Breast epithelium (tissue), 4 donors: ENCODE data around the gene TMEM50B. TPM values are rescaled to one million over a fixed set of nuclear protein-coding genes. Genes with fewer than 3 reads are reported as not detected.

Experiments
- DNase-seq, 2 donors: peaks; one replicate each; pipeline ENCODE4 v3.0.0-alpha.2; 2019; ENCODE audit warnings: low spot score in 2 of 2
- H3K27ac ChIP-seq, 2 donors: fragments of 200-600 bp; sonication (generic) in 1 of 2; one replicate each; pipeline ENCODE4 v1.5.1; 2016 to 2019; ENCODE audit warnings: mild to moderate bottlenecking in 1 of 2
- H3K27me3 ChIP-seq, 2 donors: fragments of 200-600 bp; sonication (generic) in 1 of 2; one replicate each; pipeline versions ENCODE4 v1.5.1 to v1.6.0; 2017 to 2019; ENCODE audit warnings: control low read depth in 1 of 2, mild to moderate bottlenecking in 1 of 2
- H3K36me3 ChIP-seq: fragments of 200-600 bp; one replicate; pipeline ENCODE4 v1.5.1; 2019
- H3K4me1 ChIP-seq, 2 donors: fragments of 200-600 bp; sonication (generic); one replicate each; pipeline ENCODE4 v1.5.1; 2016 to 2019; ENCODE audit warnings: control low read depth in 1 of 2
- H3K4me3 ChIP-seq, 3 donors: fragments of 200-600 bp; sonication (generic); 1 replicate in 2 of 3; 2 replicates in 1 of 3; pipeline ENCODE4 v1.5.1; 2016 to 2019; ENCODE audit warnings: mild to moderate bottlenecking in 3 of 3, moderate library complexity in 2 of 3
- H3K9me3 ChIP-seq, 2 donors: fragments of 200-600 bp; sonication (generic) in 1 of 2; one replicate each; pipeline ENCODE4 v1.5.1; 2016 to 2019; ENCODE audit warnings: control low read depth in 1 of 2
- POLR2A ChIP-seq: fragments of 450-650 bp; IDR thresholded peaks from one replicate; pipeline ENCODE4 v1.6.1; 2016; ENCODE audit warnings: antibody characterized with exemption, mild to moderate bottlenecking, moderate library complexity
- POLR2AphosphoS5 ChIP-seq, 3 donors: sonication (generic); formaldehyde crosslinking; IDR thresholded peaks; one replicate each; pipeline ENCODE4 v1.6.1; 2017; ENCODE audit warnings: antibody characterized with exemption in 3 of 3
- intact Hi-C: fragments of 100-400 bp; cut with DNase I; formaldehyde crosslinking; loops from one replicate; pipeline ENCODE4 v1.15.1; 2023; ENCODE audit warnings: low total_unique reads
- total RNA-seq, 3 donors: library from RNA; depleted of rRNA; stranded (reverse); fragments of >200 nt; gene quantifications; one replicate each; pipeline ENCODE4 v1.1.0, GENCODE V29; 2016
- TF ChIP-seq, protein P1 (sequence below), 3 donors: fragments of 450-650 bp; IDR thresholded peaks; one replicate each; pipeline ENCODE4 v1.5.1; 2016 to 2017; ENCODE audit warnings: antibody characterized with exemption in 3 of 3, mild to moderate bottlenecking in 3 of 3, moderate library complexity in 3 of 3

The TMEM50B gene
- total RNA-seq, 3 donors from 2014 or later, result 88.8 to 92.8 (median 91.8) TPM

DNA sequence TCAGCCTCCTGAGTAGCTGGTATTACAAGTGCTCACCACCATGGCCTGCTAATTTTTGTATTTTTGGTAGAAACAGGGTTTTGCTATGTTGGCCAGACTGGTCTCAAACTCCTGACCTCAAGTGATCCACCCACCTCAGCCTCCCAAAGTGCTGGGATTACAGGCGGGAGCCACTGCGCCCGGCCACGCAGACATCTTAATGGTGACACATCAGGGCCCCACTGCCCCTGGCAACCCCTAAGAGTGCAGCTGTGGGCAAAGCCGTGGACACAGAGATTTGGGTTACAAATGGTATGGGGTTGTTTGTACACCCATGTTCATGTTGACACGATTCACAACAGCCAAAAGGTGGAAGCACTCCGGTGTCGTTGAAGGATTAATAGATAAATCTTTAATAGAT lies 46.8 kb downstream of the TMEM50B start:
- no peaks in the 10 kb centered on the region for H3K27me3 ChIP-seq
- no peak overlapping the region for H3K4me3 ChIP-seq
- H3K4me1 ChIP-seq, result peaks cover 0 to 5% of the 10 kb centered on the region in 2 donors
- H3K36me3 ChIP-seq, result no peaks in the 10 kb centered on the region
- TF ChIP-seq POLR2A (no peak), POLR2AphosphoS5 (IDR thresholded peaks at IDR 0.05) (no peak)
- TF ChIP-seq, protein P1, sequence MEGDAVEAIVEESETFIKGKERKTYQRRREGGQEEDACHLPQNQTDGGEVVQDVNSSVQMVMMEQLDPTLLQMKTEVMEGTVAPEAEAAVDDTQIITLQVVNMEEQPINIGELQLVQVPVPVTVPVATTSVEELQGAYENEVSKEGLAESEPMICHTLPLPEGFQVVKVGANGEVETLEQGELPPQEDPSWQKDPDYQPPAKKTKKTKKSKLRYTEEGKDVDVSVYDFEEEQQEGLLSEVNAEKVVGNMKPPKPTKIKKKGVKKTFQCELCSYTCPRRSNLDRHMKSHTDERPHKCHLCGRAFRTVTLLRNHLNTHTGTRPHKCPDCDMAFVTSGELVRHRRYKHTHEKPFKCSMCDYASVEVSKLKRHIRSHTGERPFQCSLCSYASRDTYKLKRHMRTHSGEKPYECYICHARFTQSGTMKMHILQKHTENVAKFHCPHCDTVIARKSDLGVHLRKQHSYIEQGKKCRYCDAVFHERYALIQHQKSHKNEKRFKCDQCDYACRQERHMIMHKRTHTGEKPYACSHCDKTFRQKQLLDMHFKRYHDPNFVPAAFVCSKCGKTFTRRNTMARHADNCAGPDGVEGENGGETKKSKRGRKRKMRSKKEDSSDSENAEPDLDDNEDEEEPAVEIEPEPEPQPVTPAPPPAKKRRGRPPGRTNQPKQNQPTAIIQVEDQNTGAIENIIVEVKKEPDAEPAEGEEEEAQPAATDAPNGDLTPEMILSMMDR (IDR thresholded peaks at IDR 0.05), result no peak
- no peaks in the 10 kb centered on the region for H3K9me3 ChIP-seq
- intact Hi-C loops, result no loop called here
- peak overlapping the region; percentile 48 to 88 for H3K27ac ChIP-seq
- DNase-seq, result no peak

DNA sequence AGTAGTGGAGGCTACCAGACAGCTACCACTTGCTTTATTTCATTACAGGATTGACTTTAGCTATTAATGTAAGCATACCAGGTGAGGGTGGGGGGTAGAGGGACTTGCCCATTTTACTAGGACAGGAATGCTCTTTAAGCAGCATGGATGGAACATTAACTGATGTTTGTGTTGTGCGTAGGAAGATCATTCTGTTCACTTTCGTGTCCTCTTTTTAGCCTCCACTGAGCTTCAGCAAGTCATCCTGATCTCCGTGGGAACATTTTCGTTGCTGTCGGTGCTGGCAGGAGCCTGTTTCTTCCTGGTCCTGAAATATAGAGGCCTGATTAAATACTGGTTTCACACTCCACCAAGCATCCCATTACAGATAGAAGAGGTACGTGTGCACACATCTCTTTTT lies 47.3 kb downstream of the TMEM50B start:
- no peak for DNase-seq
- intact Hi-C loops, result no loop called here
- H3K4me3 ChIP-seq, result no peak overlapping the region
- peaks cover 0 to 5% of the 10 kb centered on the region in 2 donors for H3K4me1 ChIP-seq
- TF ChIP-seq, protein P1 (IDR thresholded peaks at IDR 0.05), result no peak
- TF ChIP-seq POLR2AphosphoS5 (IDR thresholded peaks at IDR 0.05) (no peak), POLR2A (no peak)
- H3K36me3 ChIP-seq, result no peaks in the 10 kb centered on the region
- H3K9me3 ChIP-seq, result no peaks in the 10 kb centered on the region
- peak overlapping the region in 1 of 2 donors; percentile 2 for H3K27ac ChIP-seq
- no peaks in the 10 kb centered on the region for H3K27me3 ChIP-seq

DNA sequence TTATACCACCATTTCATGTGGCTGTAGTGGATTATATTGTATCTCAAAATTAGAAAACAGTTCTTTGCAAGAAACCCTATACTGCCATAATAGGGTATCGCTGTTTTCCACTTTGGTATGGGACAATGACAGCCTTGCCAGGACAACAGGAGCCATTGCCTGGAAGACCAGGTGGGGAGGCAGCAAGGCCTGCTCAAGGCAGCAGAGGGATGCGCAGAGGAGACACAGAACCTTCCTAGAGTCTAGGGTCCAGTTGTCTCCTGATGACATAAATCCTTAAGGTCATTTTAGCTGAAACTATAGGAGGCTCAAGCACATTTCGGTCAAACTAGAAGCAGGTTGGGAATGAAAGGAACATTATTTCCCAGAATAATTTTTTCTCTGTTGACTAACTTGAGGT lies 48.9 kb downstream of the TMEM50B start:
- TF ChIP-seq POLR2A (no peak), POLR2AphosphoS5 (IDR thresholded peaks at IDR 0.05) (no peak)
- TF ChIP-seq, protein P1 (IDR thresholded peaks at IDR 0.05), result no peak
- Histone ChIP-seq H3K27ac (peak overlapping the region; percentile 17 to 60), H3K4me1 (peaks cover 0 to 5% of the 10 kb centered on the region in 2 donors), H3K27me3 (no peaks in the 10 kb centered on the region), H3K36me3 (no peaks in the 10 kb centered on the region), H3K4me3 (no peak overlapping the region), H3K9me3 (no peaks in the 10 kb centered on the region)
- DNase-seq, result no peak
- intact Hi-C loops, result no loop called here

DNA sequence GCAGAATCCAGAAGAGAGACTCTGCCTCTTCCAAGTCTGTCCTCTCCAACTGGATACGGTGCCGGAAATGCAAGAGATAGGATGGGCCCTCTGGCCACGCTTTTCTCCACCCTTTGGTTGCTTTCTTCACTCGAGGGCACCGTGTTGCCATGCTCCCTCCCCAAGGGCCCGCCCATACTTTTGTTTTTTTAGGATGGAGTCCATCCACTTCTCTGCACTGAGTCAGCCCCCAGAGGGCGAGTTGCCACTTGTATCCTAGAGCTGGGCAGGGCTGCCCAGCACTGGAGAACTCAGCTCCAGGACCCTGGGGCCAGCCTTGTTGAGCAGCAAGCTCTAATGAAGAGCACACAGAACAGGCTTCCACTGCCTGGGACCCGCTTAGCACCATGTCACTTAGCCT lies 51.1 kb downstream of the TMEM50B start:
- intact Hi-C loops, result loop anchor here (10.0 kb wide), 1 partner anchor 726 kb away; no protein-coding TSS in a partner anchor
- H3K27me3 ChIP-seq, result no peaks in the 10 kb centered on the region
- H3K27ac ChIP-seq, result peak overlapping the region; percentile 60 to 78
- H3K36me3 ChIP-seq, result no peaks in the 10 kb centered on the region
- peak in 1 of 2 donors; percentile 64 for DNase-seq
- peaks cover 0 to 5% of the 10 kb centered on the region in 2 donors for H3K4me1 ChIP-seq
- peak overlapping the region in 1 of 3 donors; percentile 6 for H3K4me3 ChIP-seq
- no peaks in the 10 kb centered on the region for H3K9me3 ChIP-seq
- TF ChIP-seq POLR2A (no peak), POLR2AphosphoS5 (IDR thresholded peaks at IDR 0.05) (no peak)
- TF ChIP-seq, protein P1 (IDR thresholded peaks at IDR 0.05), result no peak

DNA sequence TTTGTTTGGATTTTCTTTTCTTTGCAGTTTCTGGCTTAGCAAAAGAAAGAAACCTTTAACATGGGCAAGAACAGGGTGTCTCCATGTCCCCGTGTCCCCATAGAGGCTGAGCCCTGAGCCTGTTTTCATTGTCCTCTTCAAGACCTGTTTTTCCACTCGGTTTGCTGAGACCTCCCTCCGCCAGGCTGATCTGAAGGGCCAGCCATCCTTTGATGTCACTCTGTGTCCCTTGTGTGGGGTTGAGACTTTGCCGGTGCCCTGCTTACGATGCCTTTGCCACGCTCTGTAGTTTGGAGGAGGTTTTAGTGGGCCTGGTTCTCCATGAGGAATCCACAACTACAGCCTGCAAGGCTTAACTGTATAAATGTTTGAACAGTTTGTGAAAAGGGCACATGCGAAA lies 52.7 kb downstream of the TMEM50B start:
- Histone ChIP-seq H3K4me1 (peaks cover 0 to 5% of the 10 kb centered on the region in 2 donors), H3K4me3 (no peak overlapping the region), H3K27me3 (no peaks in the 10 kb centered on the region), H3K36me3 (no peaks in the 10 kb centered on the region), H3K27ac (no peak overlapping the region), H3K9me3 (no peaks in the 10 kb centered on the region)
- TF ChIP-seq, protein P1 (IDR thresholded peaks at IDR 0.05), result no peak
- TF ChIP-seq POLR2AphosphoS5 (IDR thresholded peaks at IDR 0.05) (no peak), POLR2A (no peak)
- intact Hi-C loops, result loop anchor here (10.0 kb wide), 1 partner anchor 728 kb away; no protein-coding TSS in a partner anchor
- no peak for DNase-seq
